ENCODE data around the gene GRK1. TPM values are rescaled to one million over a fixed set of nuclear protein-coding genes. Genes with fewer than 3 reads are reported as not detected.

Gene GRK1
- polyA plus RNA-seq, 1 donor, result 0.16 TPM

DNA sequence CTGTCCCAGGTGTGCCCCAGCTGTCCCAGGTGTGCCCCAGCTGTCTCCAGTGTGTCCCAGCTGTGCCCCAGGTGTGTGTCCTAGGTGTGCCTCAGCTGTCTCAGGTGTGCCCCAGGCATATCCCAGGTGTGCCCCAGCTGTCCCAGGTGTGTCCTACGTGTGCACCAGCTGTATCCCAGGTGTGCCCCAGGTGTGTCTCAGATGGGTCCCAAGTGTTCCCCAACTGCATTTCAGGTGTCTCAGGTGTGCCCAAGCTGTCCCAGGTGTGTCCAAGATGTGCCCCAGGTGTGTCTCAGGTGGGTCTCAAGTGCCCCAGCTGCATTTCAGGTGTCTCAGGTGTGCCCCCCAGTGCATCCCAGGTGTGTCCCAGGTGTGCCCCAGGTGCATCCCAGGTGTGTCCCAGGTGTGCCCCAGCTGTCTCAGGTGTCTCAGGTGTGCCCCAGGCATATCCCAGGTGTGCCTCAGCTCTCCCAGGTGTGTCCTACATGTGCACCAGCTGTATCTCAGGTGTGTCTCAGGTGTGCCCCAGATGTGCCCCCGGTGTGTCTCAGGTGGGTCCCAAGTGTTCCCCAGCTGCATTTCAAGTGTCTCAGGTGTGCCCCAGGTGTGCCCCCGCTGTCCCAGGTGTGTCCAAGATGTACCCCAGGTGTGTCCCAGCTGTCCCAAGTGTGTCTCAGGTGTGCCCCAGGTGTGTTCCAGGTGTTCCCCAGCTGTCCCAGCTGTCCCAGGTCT, 1.3 kb upstream of the GRK1 start:
- Histone ChIP-seq H3K4me3 (ENCODE audit: low read length) (no peak overlapping the region), H3K27me3 (ENCODE audit: control insufficient read depth, insufficient read depth, low read length) (no peaks in the 10 kb centered on the region), H3K4me1 (ENCODE audit: control insufficient read depth, insufficient read depth, low read length) (no peaks in the 10 kb centered on the region), H3K27ac (ENCODE audit: low read length) (no peak overlapping the region), H3K36me3 (ENCODE audit: control insufficient read depth, insufficient read depth, low read length) (no peaks in the 10 kb centered on the region), H3K9me3 (ENCODE audit: control insufficient read depth, low read depth, low read length) (no peaks in the 10 kb centered on the region)
- DNase-seq, result no peak
- no CpG with 5 or more reads among the region's 3 CpGs for WGBS (ENCODE audit: insufficient coverage, low lambda C conversion rate)

DNA sequence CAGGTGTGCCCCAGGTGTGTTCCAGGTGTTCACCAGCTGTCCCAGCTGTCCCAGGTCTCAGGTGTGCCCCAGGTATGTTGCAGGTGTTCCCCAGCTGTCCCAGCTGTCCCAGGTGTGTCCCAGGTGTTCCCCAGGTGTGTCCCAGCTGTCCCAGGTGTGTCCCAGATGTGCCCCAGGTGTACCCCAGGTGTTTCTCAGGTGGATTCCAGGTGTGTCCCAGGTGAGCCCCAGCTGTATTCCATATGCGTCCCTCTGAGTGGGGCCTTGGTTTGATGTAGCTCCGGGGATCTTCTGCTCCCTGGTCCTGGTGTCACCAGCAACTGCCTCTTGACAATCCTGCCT, 719 bp upstream of the GRK1 start:
- Histone ChIP-seq H3K36me3 (ENCODE audit: control insufficient read depth, insufficient read depth, low read length) (no peaks in the 10 kb centered on the region), H3K4me3 (ENCODE audit: low read length) (no peak overlapping the region), H3K27me3 (ENCODE audit: control insufficient read depth, insufficient read depth, low read length) (no peaks in the 10 kb centered on the region), H3K9me3 (ENCODE audit: control insufficient read depth, low read depth, low read length) (no peaks in the 10 kb centered on the region), H3K27ac (ENCODE audit: low read length) (no peak overlapping the region), H3K4me1 (ENCODE audit: control insufficient read depth, insufficient read depth, low read length) (no peaks in the 10 kb centered on the region)
- DNase-seq, result no peak
- no CpG with 5 or more reads among the region's 2 CpGs for WGBS (ENCODE audit: insufficient coverage, low lambda C conversion rate)

DNA sequence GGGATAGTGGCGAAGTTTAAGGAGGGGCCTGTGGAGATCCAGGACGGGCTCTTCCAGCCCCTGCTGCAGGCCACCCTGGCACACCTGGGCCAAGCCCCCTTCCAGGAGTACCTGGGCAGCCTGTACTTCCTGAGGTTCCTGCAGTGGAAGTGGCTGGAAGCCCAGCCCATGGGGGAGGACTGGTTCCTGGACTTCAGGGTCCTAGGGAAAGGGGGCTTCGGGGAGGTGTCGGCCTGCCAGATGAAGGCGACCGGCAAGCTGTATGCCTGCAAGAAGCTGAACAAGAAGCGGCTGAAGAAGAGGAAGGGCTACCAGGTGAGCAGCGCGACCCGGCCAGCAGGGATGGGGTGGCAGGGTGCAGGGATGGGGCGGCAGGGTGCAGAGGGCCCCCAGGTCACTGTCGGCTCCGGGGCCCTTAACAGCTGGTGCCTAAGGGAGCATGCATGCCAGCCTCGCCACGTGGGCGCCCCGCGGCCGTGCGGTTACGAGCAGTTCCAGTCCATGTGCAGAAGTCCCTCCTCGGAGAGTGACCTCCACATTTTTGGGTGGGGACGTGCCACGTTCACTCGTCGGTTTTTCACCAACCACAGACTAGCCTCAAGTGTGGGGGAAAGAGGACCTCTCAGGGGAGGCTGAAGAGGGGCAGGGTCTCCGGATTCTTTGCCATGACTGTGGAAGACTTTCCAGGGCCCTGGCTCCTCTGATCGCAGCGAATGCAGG, 912 bp downstream of the GRK1 start:
- DNase-seq, result no peak
- H3K9me3 ChIP-seq (ENCODE audit: control insufficient read depth, low read depth, low read length), result peaks cover 6% of the 10 kb centered on the region

DNA sequence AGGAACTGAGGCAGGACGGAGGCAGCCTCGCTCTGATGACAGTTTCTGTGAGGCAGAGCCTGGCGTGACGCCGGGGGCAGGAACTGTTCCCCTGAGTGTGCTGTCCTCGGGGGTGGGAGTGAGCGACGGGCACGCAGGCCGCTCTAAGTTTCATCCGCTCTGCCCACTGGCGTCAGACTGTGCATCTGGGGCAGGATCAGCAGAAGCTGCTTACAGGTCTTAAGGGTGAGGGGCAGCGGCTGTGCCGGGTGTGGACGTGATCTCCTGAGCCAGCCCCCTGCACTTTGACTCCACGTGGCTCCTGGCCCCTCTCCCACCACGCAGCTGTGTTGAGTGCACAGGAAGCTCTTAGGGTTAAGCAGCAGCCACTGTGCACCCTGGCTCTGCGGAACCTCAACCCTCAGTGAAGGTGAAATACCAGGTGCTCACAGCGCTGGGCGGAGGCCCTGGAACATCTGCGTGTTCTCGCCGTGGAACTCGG, 1.5 kb downstream of the GRK1 start:
- DNase-seq, result no peak
- H3K4me3 ChIP-seq (ENCODE audit: low read length), result no peak overlapping the region
- no peaks in the 10 kb centered on the region for H3K36me3 ChIP-seq (ENCODE audit: control insufficient read depth, insufficient read depth, low read length)
- H3K27me3 ChIP-seq (ENCODE audit: control insufficient read depth, insufficient read depth, low read length), result no peaks in the 10 kb centered on the region
- H3K9me3 ChIP-seq (ENCODE audit: control insufficient read depth, low read depth, low read length), result peaks cover 6% of the 10 kb centered on the region
- no peaks in the 10 kb centered on the region for H3K4me1 ChIP-seq (ENCODE audit: control insufficient read depth, insufficient read depth, low read length)
- WGBS (ENCODE audit: insufficient coverage, low lambda C conversion rate), result no CpG with 5 or more reads among the region's 24 CpGs
- H3K27ac ChIP-seq (ENCODE audit: low read length), result no peak overlapping the region

More for the DNA sequence above, 912 bp downstream of the GRK1 start:
- Histone ChIP-seq H3K27ac (ENCODE audit: low read length) (no peak overlapping the region), H3K36me3 (ENCODE audit: control insufficient read depth, insufficient read depth, low read length) (no peaks in the 10 kb centered on the region), H3K27me3 (ENCODE audit: control insufficient read depth, insufficient read depth, low read length) (no peaks in the 10 kb centered on the region), H3K4me3 (ENCODE audit: low read length) (no peak overlapping the region), H3K4me1 (ENCODE audit: control insufficient read depth, insufficient read depth, low read length) (no peaks in the 10 kb centered on the region)
- no CpG with 5 or more reads among the region's 29 CpGs for WGBS (ENCODE audit: insufficient coverage, low lambda C conversion rate)

DNA sequence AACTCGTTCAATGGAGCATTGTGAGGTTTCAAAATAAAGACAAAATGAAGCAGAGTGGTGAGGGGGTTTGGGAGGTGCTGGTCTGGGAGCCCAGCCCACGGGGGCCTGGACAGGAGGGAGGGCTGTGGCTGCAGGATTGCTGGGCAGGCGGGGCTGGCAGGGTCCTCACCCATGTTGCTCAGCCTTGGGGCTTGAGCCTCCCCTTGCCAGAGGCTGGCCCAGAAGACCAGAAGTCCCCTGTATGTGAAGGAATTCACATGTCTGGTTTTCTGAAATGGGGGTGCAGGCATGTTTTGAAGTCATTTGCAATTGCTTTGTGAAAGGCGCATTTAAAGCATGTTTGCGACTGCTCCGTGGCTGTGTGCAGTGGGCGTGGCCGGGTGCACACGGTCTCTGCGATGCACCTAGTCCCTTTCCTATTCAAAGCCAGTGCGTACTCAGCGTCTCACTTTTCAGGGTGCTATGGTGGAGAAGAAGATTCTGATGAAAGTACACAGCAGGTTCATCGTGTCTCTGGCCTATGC, 2.3 kb downstream of the GRK1 start:
- DNase-seq, result no peak
- no peaks in the 10 kb centered on the region for H3K27me3 ChIP-seq (ENCODE audit: control insufficient read depth, insufficient read depth, low read length)
- no peak overlapping the region for H3K4me3 ChIP-seq (ENCODE audit: low read length)
- no peaks in the 10 kb centered on the region for H3K36me3 ChIP-seq (ENCODE audit: control insufficient read depth, insufficient read depth, low read length)
- peaks cover 6% of the 10 kb centered on the region for H3K9me3 ChIP-seq (ENCODE audit: control insufficient read depth, low read depth, low read length)
- H3K27ac ChIP-seq (ENCODE audit: low read length), result no peak overlapping the region
- H3K4me1 ChIP-seq (ENCODE audit: control insufficient read depth, insufficient read depth, low read length), result no peaks in the 10 kb centered on the region
- WGBS (ENCODE audit: insufficient coverage, low lambda C conversion rate), result no CpG with 5 or more reads among the region's 13 CpGs

DNA sequence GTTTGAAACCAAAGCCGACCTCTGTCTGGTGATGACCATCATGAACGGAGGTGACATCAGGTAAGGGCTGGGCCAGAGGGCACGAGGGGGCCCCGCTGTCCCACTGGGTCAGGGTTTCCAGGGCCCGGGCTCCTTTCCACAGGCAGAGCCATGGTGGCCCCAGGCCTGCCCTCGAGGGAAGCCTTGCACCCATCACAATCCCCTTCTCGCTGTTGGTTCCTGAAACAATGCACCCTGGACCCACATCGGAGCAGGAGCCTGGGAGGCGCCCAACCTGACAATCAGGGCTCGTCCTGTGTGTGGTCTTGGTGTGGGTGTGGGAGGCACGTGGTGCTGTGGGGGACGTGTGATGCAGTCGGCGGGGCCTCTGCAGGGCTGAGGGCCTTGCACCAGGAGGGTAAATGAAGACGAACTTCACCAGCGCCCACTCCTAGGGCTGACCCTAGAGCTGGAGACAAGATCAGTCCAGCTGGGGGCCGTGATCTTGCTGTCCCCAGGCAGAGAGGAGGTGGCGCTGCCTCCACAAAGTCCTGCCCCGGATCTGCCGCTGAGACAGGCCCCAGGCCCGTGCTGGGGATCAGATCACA, 2.8 kb downstream of the GRK1 start:
- Histone ChIP-seq H3K4me3 (ENCODE audit: low read length) (no peak overlapping the region), H3K27ac (ENCODE audit: low read length) (no peak overlapping the region), H3K4me1 (ENCODE audit: control insufficient read depth, insufficient read depth, low read length) (no peaks in the 10 kb centered on the region), H3K27me3 (ENCODE audit: control insufficient read depth, insufficient read depth, low read length) (no peaks in the 10 kb centered on the region), H3K9me3 (ENCODE audit: control insufficient read depth, low read depth, low read length) (peaks cover 6% of the 10 kb centered on the region), H3K36me3 (ENCODE audit: control insufficient read depth, insufficient read depth, low read length) (no peaks in the 10 kb centered on the region)
- DNase-seq, result no peak
- WGBS (ENCODE audit: insufficient coverage, low lambda C conversion rate), result no CpG with 5 or more reads among the region's 21 CpGs

DNA sequence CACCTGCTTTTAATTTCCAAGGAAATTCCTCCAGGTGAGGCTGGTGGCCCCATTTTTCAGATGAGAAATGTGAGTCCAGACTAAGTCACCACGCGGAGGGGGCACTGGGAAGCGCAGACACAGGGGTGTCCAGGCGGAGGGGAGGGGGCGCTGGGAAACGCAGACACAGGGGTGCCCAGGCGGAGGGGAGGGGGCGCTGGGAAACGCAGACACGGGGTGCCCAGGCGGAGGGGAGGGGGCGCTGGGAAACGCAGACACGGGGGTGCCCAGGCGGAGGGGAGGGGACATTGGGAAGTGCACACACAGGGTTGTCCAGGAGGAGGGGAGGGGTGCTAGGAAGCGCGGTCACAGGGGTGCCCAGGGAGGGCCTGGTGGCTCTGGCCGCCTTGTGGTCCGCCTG, 3.5 kb downstream of the GRK1 start:
- Histone ChIP-seq H3K27me3 (ENCODE audit: control insufficient read depth, insufficient read depth, low read length) (no peaks in the 10 kb centered on the region), H3K27ac (ENCODE audit: low read length) (no peak overlapping the region), H3K36me3 (ENCODE audit: control insufficient read depth, insufficient read depth, low read length) (no peaks in the 10 kb centered on the region), H3K4me1 (ENCODE audit: control insufficient read depth, insufficient read depth, low read length) (no peaks in the 10 kb centered on the region), H3K9me3 (ENCODE audit: control insufficient read depth, low read depth, low read length) (peaks cover 6% of the 10 kb centered on the region), H3K4me3 (ENCODE audit: low read length) (no peak overlapping the region)
- no CpG with 5 or more reads among the region's 19 CpGs for WGBS (ENCODE audit: insufficient coverage, low lambda C conversion rate)
- DNase-seq, result no peak

DNA sequence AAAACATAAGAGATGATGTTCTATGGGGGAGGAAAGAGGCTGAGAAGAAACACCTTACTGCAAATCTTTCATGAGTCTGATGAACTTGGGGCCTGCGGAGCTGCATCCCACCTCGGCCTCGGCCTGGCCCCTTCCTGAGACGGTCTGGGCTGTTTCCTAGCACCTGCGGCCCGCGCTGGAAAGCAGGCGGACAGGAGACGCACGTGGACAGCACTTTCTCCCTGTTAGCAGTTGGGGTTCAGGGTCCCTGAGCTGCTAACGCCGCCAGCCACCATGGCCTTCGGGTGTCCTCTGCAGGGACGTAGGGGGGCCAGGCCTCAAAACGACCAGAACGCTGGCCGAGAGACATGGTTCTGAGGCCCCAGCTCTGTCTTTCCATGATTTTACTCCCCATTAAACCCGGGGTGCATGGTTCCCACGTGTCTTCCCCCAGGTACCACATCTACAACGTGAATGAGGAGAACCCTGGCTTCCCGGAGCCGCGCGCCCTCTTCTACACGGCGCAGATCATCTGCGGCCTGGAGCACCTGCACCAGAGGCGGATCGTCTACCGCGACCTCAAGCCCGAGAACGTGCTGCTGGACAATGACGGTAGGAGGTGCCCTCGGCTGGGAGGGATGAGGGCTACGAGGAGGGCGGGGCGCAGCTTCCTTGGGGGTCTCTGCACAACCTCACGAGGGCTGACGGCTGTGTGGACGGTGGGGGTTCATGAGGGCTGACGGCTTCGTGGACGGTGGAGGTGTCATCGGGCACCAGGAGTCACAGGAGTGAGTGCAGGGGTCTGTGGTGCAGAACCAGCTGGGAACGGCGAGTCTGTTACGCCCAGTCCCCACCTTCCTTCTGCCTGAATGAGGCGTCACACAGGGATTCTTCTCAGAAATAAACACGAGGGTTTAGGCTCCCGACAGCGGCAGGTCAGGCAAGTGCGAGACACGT, 4.3 kb downstream of the GRK1 start:
- H3K9me3 ChIP-seq (ENCODE audit: control insufficient read depth, low read depth, low read length), result peaks cover 6% of the 10 kb centered on the region
- H3K36me3 ChIP-seq (ENCODE audit: control insufficient read depth, insufficient read depth, low read length), result no peaks in the 10 kb centered on the region
- H3K27ac ChIP-seq (ENCODE audit: low read length), result no peak overlapping the region
- H3K4me3 ChIP-seq (ENCODE audit: low read length), result no peak overlapping the region
- DNase-seq, result no peak
- no peaks in the 10 kb centered on the region for H3K4me1 ChIP-seq (ENCODE audit: control insufficient read depth, insufficient read depth, low read length)
- WGBS (ENCODE audit: insufficient coverage, low lambda C conversion rate), result no CpG with 5 or more reads among the region's 54 CpGs
- H3K27me3 ChIP-seq (ENCODE audit: control insufficient read depth, insufficient read depth, low read length), result no peaks in the 10 kb centered on the region

DNA sequence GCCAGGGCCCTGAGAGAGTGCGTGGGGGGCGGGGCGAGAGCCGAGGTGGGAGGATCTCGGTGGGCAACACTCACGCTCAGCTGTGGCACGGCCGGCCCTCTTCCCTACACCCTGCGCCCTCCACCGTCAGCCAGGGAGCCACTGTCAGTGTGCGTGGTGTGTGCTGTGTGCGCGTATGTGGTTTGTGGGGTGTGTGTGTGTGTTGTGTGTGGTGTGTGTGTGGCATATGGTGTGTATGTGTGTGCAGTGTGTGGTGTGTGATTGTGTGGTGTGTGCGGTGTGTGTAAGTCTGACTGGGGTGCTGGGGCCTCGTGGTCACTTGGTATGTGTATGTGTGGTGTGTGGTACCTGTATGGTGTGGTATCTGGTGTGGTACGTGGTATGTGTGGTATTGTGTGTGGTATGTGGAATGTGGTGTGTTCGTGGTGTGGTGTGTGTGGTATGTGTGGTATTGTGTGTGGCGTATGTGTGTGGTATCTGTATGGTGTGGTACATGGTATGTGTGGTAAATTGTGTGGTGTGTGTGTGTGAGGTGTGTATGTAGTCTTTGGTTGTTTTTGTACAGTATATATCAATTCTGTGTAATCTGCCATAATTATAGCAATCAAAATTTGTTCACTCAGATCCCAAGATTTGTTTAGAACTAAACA, 5.1 kb downstream of the GRK1 start:
- no peak overlapping the region for H3K4me3 ChIP-seq (ENCODE audit: low read length)
- H3K27ac ChIP-seq (ENCODE audit: low read length), result no peak overlapping the region
- no peaks in the 10 kb centered on the region for H3K27me3 ChIP-seq (ENCODE audit: control insufficient read depth, insufficient read depth, low read length)
- no peaks in the 10 kb centered on the region for H3K4me1 ChIP-seq (ENCODE audit: control insufficient read depth, insufficient read depth, low read length)
- H3K36me3 ChIP-seq (ENCODE audit: control insufficient read depth, insufficient read depth, low read length), result no peaks in the 10 kb centered on the region
- 13% methylated on average over 1 of the region's 18 CpGs for WGBS (ENCODE audit: insufficient coverage, low lambda C conversion rate)
- peaks cover 6% of the 10 kb centered on the region for H3K9me3 ChIP-seq (ENCODE audit: control insufficient read depth, low read depth, low read length)
- DNase-seq, result no peak
